ENCODE results near the gene NXNL1.

GRCh38 chr19:17409990-17410389, 50.7 kb downstream of the NXNL1 start:
- TF ChIP-seq REST (tag by site-specific recombination; IDR thresholded peaks at IDR 0.05) (no peak), RBAK (tag by site-specific recombination; IDR thresholded peaks at IDR 0.05) (no peak), YY1 (tag by site-specific recombination; IDR thresholded peaks at IDR 0.05) (no peak), ZNF785 (tag by site-specific recombination; IDR thresholded peaks at IDR 0.05) (no peak), ZNF274 (IDR thresholded peaks at IDR 0.05; ENCODE audit: low read length) (no peak), ZNF274 (tag by site-specific recombination; IDR thresholded peaks at IDR 0.05; ENCODE audit: borderline replicate concordance) (no peak), ZNF24 (tag by site-specific recombination; IDR thresholded peaks at IDR 0.05) (no peak), KLF17 (tag by site-specific recombination; IDR thresholded peaks at IDR 0.05) (no peak), MEIS1 (CRISPR knock-in tag; IDR thresholded peaks at IDR 0.05; ENCODE audit: borderline replicate concordance) (no peak)
- TF ChIP-seq, protein P1, sequence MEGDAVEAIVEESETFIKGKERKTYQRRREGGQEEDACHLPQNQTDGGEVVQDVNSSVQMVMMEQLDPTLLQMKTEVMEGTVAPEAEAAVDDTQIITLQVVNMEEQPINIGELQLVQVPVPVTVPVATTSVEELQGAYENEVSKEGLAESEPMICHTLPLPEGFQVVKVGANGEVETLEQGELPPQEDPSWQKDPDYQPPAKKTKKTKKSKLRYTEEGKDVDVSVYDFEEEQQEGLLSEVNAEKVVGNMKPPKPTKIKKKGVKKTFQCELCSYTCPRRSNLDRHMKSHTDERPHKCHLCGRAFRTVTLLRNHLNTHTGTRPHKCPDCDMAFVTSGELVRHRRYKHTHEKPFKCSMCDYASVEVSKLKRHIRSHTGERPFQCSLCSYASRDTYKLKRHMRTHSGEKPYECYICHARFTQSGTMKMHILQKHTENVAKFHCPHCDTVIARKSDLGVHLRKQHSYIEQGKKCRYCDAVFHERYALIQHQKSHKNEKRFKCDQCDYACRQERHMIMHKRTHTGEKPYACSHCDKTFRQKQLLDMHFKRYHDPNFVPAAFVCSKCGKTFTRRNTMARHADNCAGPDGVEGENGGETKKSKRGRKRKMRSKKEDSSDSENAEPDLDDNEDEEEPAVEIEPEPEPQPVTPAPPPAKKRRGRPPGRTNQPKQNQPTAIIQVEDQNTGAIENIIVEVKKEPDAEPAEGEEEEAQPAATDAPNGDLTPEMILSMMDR (tag by site-specific recombination; IDR thresholded peaks at IDR 0.05), result no peak
- TF ChIP-seq, protein P2, sequence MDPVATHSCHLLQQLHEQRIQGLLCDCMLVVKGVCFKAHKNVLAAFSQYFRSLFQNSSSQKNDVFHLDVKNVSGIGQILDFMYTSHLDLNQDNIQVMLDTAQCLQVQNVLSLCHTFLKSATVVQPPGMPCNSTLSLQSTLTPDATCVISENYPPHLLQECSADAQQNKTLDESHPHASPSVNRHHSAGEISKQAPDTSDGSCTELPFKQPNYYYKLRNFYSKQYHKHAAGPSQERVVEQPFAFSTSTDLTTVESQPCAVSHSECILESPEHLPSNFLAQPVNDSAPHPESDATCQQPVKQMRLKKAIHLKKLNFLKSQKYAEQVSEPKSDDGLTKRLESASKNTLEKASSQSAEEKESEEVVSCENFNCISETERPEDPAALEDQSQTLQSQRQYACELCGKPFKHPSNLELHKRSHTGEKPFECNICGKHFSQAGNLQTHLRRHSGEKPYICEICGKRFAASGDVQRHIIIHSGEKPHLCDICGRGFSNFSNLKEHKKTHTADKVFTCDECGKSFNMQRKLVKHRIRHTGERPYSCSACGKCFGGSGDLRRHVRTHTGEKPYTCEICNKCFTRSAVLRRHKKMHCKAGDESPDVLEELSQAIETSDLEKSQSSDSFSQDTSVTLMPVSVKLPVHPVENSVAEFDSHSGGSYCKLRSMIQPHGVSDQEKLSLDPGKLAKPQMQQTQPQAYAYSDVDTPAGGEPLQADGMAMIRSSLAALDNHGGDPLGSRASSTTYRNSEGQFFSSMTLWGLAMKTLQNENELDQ (tag by site-specific recombination; IDR thresholded peaks at IDR 0.05; ENCODE audit: low read depth), result no peak
- TF ChIP-seq, protein P3, sequence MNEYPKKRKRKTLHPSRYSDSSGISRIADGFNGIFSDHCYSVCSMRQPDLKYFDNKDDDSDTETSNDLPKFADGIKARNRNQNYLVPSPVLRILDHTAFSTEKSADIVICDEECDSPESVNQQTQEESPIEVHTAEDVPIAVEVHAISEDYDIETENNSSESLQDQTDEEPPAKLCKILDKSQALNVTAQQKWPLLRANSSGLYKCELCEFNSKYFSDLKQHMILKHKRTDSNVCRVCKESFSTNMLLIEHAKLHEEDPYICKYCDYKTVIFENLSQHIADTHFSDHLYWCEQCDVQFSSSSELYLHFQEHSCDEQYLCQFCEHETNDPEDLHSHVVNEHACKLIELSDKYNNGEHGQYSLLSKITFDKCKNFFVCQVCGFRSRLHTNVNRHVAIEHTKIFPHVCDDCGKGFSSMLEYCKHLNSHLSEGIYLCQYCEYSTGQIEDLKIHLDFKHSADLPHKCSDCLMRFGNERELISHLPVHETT (tag by site-specific recombination; IDR thresholded peaks at IDR 0.05), result no peak
- TF ChIP-seq, protein P4, sequence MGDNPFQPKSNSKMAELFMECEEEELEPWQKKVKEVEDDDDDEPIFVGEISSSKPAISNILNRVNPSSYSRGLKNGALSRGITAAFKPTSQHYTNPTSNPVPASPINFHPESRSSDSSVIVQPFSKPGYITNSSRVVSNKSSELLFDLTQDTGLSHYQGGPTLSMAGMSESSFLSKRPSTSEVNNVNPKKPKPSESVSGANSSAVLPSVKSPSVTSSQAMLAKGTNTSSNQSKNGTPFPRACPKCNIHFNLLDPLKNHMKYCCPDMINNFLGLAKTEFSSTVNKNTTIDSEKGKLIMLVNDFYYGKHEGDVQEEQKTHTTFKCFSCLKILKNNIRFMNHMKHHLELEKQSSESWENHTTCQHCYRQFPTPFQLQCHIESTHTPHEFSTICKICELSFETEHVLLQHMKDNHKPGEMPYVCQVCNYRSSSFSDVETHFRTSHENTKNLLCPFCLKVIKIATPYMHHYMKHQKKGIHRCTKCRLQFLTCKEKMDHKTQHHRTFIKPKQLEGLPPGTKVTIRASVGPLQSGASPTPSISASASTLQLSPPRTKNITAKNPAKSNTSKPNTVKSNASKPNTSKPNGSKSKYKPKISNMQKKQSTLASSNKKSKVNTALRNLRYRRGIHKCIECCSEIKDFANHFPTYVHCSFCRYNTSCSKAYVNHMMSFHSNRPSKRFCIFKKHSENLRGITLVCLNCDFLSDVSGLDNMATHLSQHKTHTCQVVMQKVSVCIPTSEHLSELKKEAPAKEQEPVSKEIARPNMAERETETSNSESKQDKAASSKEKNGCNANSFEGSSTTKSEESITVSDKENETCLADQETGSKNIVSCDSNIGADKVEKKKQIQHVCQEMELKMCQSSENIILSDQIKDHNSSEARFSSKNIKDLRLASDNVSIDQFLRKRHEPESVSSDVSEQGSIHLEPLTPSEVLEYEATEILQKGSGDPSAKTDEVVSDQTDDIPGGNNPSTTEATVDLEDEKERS (tag by site-specific recombination; IDR thresholded peaks at IDR 0.05), result no peak
- TF ChIP-seq, protein P5, sequence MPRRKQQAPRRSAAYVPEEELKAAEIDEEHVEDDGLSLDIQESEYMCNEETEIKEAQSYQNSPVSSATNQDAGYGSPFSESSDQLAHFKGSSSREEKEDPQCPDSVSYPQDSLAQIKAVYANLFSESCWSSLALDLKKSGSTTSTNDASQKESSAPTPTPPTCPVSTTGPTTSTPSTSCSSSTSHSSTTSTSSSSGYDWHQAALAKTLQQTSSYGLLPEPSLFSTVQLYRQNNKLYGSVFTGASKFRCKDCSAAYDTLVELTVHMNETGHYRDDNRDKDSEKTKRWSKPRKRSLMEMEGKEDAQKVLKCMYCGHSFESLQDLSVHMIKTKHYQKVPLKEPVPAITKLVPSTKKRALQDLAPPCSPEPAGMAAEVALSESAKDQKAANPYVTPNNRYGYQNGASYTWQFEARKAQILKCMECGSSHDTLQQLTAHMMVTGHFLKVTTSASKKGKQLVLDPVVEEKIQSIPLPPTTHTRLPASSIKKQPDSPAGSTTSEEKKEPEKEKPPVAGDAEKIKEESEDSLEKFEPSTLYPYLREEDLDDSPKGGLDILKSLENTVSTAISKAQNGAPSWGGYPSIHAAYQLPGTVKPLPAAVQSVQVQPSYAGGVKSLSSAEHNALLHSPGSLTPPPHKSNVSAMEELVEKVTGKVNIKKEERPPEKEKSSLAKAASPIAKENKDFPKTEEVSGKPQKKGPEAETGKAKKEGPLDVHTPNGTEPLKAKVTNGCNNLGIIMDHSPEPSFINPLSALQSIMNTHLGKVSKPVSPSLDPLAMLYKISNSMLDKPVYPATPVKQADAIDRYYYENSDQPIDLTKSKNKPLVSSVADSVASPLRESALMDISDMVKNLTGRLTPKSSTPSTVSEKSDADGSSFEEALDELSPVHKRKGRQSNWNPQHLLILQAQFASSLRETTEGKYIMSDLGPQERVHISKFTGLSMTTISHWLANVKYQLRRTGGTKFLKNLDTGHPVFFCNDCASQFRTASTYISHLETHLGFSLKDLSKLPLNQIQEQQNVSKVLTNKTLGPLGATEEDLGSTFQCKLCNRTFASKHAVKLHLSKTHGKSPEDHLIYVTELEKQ (tag by site-specific recombination; IDR thresholded peaks at IDR 0.05; ENCODE audit: borderline replicate concordance), result no peak

Data from HEK293 (cell line).